ENCODE measurements around the gene PUSL1. TPM values are rescaled to one million over a fixed set of nuclear protein-coding genes. Genes with fewer than 3 reads are reported as not detected.

Gene PUSL1
- total and polyA plus RNA-seq, 2 of the 13 experiments (the other 11 are each of a cell fraction or from before 2014, with no cell fraction given) = 8.3 to 22.2 TPM

DNA sequence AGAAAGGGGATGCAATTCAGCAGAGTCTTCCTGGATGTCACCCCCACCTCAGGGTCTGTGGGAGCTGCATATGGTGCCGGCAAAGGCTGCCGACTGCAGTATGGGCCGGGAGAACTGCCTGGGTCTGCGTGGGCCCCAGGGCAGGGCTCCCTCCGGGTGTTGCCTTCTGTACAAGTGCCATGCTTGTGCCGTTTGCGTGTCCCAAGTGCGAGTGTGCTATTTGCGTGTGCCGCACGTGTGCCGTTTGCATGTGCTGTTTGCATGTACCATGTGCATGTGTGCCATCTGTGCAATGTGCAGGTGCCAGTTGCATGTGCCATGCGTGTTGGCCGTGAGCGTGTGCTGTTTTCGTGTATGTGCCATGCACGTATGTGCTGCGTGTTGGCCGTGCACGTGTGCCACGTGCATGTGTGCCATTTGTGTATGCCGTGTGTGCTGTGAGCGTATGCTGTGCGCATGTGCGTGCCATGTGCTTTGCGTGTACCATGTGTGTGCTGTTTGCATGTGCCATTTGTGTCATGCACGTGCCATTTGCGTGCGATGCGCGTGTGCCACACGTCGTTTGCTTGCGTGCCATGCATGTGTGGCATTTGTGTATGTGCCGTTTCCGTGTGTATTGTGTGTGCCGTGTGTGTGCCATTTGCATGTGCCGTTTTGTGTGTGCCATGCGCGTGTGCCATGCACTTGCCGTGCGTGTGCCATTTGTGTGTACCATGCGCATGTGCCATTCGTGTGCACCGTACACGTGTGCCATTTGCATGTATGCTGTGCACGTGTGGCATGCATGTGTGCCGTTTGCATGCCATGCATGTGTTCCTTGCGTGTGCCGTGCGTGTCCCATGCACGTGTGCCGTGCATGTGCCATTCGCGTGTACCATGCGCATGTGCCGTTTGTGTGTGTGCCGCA is 21.2 kb downstream of the PUSL1 start (continued):
- no peak for TF ChIP-seq ZNF746 (CRISPR knock-in tag; IDR thresholded peaks at IDR 0.05)
- TF ChIP-seq REPIN1 (CRISPR knock-in tag; IDR thresholded peaks at IDR 0.05; ENCODE audit: borderline replicate concordance, low read depth) = no peak
- TF ChIP-seq ZNF614 (CRISPR knock-in tag; IDR thresholded peaks at IDR 0.05; ENCODE audit: borderline replicate concordance) = no peak
- no peak for TF ChIP-seq NCOA2 (CRISPR knock-in tag; IDR thresholded peaks at IDR 0.05)
- no peak for TF ChIP-seq CAMTA2 (CRISPR knock-in tag; IDR thresholded peaks at IDR 0.05; ENCODE audit: borderline replicate concordance)
- no peak for TF ChIP-seq ZNF331 (CRISPR knock-in tag; IDR thresholded peaks at IDR 0.05)
- no peak for TF ChIP-seq FOXC1 (CRISPR knock-in tag; IDR thresholded peaks at IDR 0.05; ENCODE audit: borderline replicate concordance)
- TF ChIP-seq, protein P1, sequence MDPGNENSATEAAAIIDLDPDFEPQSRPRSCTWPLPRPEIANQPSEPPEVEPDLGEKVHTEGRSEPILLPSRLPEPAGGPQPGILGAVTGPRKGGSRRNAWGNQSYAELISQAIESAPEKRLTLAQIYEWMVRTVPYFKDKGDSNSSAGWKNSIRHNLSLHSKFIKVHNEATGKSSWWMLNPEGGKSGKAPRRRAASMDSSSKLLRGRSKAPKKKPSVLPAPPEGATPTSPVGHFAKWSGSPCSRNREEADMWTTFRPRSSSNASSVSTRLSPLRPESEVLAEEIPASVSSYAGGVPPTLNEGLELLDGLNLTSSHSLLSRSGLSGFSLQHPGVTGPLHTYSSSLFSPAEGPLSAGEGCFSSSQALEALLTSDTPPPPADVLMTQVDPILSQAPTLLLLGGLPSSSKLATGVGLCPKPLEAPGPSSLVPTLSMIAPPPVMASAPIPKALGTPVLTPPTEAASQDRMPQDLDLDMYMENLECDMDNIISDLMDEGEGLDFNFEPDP (CRISPR knock-in tag; conservative IDR thresholded peaks at IDR 0.05) = no peak
- peak; percentile 27; the same call in 1 of the 2 replicates for TF ChIP-seq FOXO1 (CRISPR knock-in tag; IDR thresholded peaks at IDR 0.05)
- TF ChIP-seq NR3C1 (CRISPR knock-in tag; IDR thresholded peaks at IDR 0.05) = no peak
- TF ChIP-seq, protein P2, sequence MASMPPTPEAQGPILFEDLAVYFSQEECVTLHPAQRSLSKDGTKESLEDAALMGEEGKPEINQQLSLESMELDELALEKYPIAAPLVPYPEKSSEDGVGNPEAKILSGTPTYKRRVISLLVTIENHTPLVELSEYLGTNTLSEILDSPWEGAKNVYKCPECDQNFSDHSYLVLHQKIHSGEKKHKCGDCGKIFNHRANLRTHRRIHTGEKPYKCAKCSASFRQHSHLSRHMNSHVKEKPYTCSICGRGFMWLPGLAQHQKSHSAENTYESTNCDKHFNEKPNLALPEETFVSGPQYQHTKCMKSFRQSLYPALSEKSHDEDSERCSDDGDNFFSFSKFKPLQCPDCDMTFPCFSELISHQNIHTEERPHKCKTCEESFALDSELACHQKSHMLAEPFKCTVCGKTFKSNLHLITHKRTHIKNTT (CRISPR knock-in tag; IDR thresholded peaks at IDR 0.05) = no peak
- no peak for TF ChIP-seq KDM6A (CRISPR knock-in tag; IDR thresholded peaks at IDR 0.05; ENCODE audit: low read depth)
- no peak for TF ChIP-seq ZNF782 (CRISPR knock-in tag; IDR thresholded peaks at IDR 0.05; ENCODE audit: borderline replicate concordance)
- TF ChIP-seq, protein P3, sequence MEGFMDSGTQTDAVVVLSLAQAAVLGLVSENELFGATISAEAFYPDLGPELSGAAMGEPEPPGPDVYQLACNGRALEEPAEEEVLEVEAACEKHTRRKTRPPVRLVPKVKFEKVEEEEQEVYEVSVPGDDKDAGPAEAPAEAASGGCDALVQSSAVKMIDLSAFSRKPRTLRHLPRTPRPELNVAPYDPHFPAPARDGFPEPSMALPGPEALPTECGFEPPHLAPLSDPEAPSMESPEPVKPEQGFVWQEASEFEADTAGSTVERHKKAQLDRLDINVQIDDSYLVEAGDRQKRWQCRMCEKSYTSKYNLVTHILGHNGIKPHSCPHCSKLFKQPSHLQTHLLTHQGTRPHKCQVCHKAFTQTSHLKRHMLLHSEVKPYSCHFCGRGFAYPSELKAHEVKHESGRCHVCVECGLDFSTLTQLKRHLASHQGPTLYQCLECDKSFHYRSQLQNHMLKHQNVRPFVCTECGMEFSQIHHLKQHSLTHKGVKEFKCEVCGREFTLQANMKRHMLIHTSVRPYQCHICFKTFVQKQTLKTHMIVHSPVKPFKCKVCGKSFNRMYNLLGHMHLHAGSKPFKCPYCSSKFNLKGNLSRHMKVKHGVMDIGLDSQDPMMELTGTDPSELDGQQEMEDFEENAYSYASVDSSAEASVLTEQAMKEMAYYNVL (CRISPR knock-in tag; IDR thresholded peaks at IDR 0.05; ENCODE audit: borderline replicate concordance) = no peak
- no peak for TF ChIP-seq MXD4 (CRISPR knock-in tag; IDR thresholded peaks at IDR 0.05)
- TF ChIP-seq, protein P4, sequence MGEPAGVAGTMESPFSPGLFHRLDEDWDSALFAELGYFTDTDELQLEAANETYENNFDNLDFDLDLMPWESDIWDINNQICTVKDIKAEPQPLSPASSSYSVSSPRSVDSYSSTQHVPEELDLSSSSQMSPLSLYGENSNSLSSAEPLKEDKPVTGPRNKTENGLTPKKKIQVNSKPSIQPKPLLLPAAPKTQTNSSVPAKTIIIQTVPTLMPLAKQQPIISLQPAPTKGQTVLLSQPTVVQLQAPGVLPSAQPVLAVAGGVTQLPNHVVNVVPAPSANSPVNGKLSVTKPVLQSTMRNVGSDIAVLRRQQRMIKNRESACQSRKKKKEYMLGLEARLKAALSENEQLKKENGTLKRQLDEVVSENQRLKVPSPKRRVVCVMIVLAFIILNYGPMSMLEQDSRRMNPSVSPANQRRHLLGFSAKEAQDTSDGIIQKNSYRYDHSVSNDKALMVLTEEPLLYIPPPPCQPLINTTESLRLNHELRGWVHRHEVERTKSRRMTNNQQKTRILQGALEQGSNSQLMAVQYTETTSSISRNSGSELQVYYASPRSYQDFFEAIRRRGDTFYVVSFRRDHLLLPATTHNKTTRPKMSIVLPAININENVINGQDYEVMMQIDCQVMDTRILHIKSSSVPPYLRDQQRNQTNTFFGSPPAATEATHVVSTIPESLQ (CRISPR knock-in tag; conservative IDR thresholded peaks at IDR 0.05) = no peak
- no peak for TF ChIP-seq NBN (conservative IDR thresholded peaks at IDR 0.05)
- TF ChIP-seq HNRNPUL1 (IDR thresholded peaks at IDR 0.05; ENCODE audit: low read depth, low read length) = no peak
- TF ChIP-seq ZNF430 (CRISPR knock-in tag; IDR thresholded peaks at IDR 0.05) = no peak
- TF ChIP-seq PITX1 (CRISPR knock-in tag; IDR thresholded peaks at IDR 0.05) = no peak
- no peak for TF ChIP-seq RFX1 (IDR thresholded peaks at IDR 0.05)
- TF ChIP-seq ZNF292 (CRISPR knock-in tag; IDR thresholded peaks at IDR 0.05; ENCODE audit: borderline replicate concordance, low read depth) = no peak
- TF ChIP-seq, protein P5, sequence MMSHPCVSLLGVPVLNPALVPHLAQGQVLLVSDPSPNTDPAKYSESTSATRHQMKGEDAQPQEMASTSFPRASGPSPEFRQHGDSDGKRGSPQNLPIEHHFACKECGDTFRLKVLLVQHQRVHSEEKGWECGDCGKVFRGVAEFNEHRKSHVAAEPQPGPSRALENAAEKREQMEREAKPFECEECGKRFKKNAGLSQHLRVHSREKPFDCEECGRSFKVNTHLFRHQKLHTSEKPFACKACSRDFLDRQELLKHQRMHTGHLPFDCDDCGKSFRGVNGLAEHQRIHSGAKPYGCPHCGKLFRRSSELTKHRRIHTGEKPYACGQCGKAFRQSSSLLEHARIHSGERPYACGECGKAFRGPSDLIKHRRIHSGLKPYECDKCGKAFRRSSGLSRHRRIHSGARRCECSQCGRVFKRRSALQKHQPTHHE (CRISPR knock-in tag; IDR thresholded peaks at IDR 0.05; ENCODE audit: borderline replicate concordance) = no peak

All from HepG2 (cell line).